KMS-11 (cell line): ENCODE measurements around the gene GDF11.

Experiments
- H2AFZ ChIP-seq: fragments of 200-600 bp; sonication (generic); 2 replicates; pipeline ENCODE4 v1.6.1; 2016; ENCODE audit warnings: antibody characterized with exemption, mixed run types, low read depth
- H3K27ac ChIP-seq: fragments of 200-600 bp; sonication (generic); 2 replicates; pipeline ENCODE4 v1.6.1; 2016; ENCODE audit warnings: mild to moderate bottlenecking, mixed run types
- H3K27me3 ChIP-seq: fragments of 200-600 bp; sonication (generic); 2 replicates; pipeline ENCODE4 v1.6.1; 2017; ENCODE audit warnings: mild to moderate bottlenecking, low read depth, mixed run types, moderate library complexity; ENCODE audit not compliant: insufficient read depth
- H3K36me3 ChIP-seq: fragments of 200-600 bp; sonication (generic); 2 replicates; pipeline ENCODE4 v1.6.1; 2017; ENCODE audit warnings: mild to moderate bottlenecking, mixed run types; ENCODE audit not compliant: insufficient read depth
- H3K4me1 ChIP-seq: fragments of 200-600 bp; sonication (generic); 2 replicates; pipeline ENCODE4 v1.6.1; 2016; ENCODE audit warnings: mild to moderate bottlenecking, low read depth, mixed run types; ENCODE audit not compliant: poor library complexity, severe bottlenecking
- H3K4me2 ChIP-seq: fragments of 200-600 bp; sonication (generic); 2 replicates; pipeline ENCODE4 v1.7.0; 2016; ENCODE audit warnings: mild to moderate bottlenecking, mixed run types
- H3K4me3 ChIP-seq: fragments of 200-600 bp; sonication (generic); IDR thresholded peaks from 2 replicates; pipeline ENCODE4 v1.6.1; 2017; ENCODE audit warnings: low read depth, low read length, mixed read lengths; ENCODE audit not compliant: insufficient read depth
- H3K79me2 ChIP-seq: fragments of 200-600 bp; sonication (generic); 2 replicates; pipeline ENCODE4 v1.6.1; 2016; ENCODE audit warnings: low read depth, mixed run types; ENCODE audit not compliant: insufficient read depth
- H3K9ac ChIP-seq: fragments of 200-600 bp; sonication (generic); 2 replicates; pipeline ENCODE4 v1.6.1; 2016; ENCODE audit warnings: mild to moderate bottlenecking, mixed run types
- H4K20me1 ChIP-seq: fragments of 200-600 bp; sonication (generic); 2 replicates; pipeline ENCODE4 v1.6.1; 2016; ENCODE audit warnings: mild to moderate bottlenecking, mixed run types; ENCODE audit not compliant: insufficient read depth
- TF ChIP-seq, protein P1 (sequence below): fragments of 200-600 bp; sonication (generic); conservative IDR thresholded peaks from 2 replicates; pipeline ENCODE4 v1.6.1; 2017; ENCODE audit warnings: low read depth, mild to moderate bottlenecking, antibody characterized with exemption, low read length, moderate library complexity, mixed read lengths

Gene GDF11

DNA sequence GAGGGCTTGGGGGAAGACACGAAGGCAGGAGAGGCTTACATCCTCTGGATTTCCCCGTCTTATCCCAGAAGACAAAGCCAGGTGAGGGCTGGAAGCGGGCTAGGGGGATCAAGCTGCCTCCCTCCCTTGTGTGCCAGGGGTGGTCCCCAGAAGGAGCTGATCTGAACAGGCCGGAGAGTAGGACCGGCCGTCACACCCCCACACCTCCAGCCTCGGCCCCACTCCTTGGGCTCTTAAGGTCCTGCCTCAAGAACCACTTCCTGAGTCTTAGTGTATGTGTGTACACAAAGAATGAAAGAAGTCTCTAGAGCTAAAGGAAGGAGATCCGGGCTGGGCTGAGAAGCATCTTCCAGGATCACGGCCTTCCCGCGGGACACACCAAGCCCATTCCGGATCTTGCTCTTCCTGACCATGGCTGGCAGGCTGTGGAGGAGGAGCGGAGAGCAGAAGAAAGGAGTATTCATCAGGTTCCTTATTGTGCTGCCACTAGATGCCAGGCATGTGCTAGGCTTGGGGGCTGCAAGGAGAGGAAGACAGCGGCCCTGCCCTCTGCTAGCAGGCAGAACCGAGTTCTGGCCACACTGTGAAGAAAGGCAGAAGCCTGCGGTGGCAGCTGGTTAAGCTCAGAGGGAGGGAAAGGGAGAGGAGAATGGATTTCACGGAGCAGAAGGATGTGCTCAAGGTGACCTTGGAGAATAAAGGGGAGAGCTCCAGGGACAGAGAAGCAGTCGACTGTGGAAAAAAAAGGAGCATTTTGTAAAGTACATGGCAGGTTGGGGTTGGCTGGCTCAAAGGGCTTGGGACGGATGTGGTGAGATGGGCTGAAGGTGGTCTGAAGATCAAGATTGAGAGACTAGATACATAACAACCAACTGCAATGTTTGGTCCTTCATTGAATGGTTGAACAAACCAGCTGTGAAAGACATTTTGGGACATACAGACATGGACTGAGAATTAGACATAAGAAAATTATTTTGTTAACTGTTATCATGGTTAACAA lies 12.8 kb upstream of the GDF11 start:
- Histone ChIP-seq H3K4me1 (peaks cover 20% of the 10 kb centered on the region), H4K20me1 (no peaks in the 10 kb centered on the region), H3K4me2 (peak overlapping the region; percentile 87), H3K27me3 (no peaks in the 10 kb centered on the region), H3K36me3 (no peaks in the 10 kb centered on the region; the same call in 1 of the 2 replicates), H3K27ac (peak overlapping the region; percentile 63; the same call in 1 of the 2 replicates), H3K9ac (peak overlapping the region; percentile 80; the same call in 1 of the 2 replicates), H3K79me2 (peaks cover 13% of the 10 kb centered on the region; the same call in 1 of the 2 replicates), H3K4me3 (no peak overlapping the region), H2AFZ (peak overlapping the region; percentile 88)
- TF ChIP-seq, protein P1, sequence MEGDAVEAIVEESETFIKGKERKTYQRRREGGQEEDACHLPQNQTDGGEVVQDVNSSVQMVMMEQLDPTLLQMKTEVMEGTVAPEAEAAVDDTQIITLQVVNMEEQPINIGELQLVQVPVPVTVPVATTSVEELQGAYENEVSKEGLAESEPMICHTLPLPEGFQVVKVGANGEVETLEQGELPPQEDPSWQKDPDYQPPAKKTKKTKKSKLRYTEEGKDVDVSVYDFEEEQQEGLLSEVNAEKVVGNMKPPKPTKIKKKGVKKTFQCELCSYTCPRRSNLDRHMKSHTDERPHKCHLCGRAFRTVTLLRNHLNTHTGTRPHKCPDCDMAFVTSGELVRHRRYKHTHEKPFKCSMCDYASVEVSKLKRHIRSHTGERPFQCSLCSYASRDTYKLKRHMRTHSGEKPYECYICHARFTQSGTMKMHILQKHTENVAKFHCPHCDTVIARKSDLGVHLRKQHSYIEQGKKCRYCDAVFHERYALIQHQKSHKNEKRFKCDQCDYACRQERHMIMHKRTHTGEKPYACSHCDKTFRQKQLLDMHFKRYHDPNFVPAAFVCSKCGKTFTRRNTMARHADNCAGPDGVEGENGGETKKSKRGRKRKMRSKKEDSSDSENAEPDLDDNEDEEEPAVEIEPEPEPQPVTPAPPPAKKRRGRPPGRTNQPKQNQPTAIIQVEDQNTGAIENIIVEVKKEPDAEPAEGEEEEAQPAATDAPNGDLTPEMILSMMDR, result no peak

DNA sequence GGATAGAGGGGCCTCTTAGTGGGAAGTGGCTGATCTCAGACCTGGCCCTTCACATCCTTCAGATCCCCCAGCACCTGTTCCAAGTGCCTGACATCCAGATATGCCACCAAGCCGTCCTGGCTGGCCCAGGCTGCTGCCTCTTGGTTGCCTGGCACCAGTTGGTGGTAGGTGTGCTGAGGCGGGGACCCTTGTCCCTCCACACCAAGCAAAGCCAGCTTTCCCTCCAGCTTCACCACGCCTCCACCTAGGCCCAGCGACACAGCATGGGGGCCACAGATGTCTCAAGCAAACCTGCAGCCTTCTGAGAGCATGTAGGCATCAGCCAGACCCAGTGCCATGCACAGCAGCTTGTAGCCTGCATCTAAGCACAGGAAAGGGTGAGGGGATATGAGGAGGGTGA lies 10.6 kb upstream of the GDF11 start:
- Histone ChIP-seq H4K20me1 (no peaks in the 10 kb centered on the region), H3K79me2 (peaks cover 9% of the 10 kb centered on the region; the same call in 1 of the 2 replicates), H3K27ac (no peak overlapping the region), H3K4me3 (no peak overlapping the region), H3K4me1 (peaks cover 21% of the 10 kb centered on the region), H3K9ac (no peak overlapping the region), H3K27me3 (no peaks in the 10 kb centered on the region), H2AFZ (no peak overlapping the region), H3K36me3 (no peaks in the 10 kb centered on the region), H3K4me2 (no peak overlapping the region)
- TF ChIP-seq, protein P1, result no peak

DNA sequence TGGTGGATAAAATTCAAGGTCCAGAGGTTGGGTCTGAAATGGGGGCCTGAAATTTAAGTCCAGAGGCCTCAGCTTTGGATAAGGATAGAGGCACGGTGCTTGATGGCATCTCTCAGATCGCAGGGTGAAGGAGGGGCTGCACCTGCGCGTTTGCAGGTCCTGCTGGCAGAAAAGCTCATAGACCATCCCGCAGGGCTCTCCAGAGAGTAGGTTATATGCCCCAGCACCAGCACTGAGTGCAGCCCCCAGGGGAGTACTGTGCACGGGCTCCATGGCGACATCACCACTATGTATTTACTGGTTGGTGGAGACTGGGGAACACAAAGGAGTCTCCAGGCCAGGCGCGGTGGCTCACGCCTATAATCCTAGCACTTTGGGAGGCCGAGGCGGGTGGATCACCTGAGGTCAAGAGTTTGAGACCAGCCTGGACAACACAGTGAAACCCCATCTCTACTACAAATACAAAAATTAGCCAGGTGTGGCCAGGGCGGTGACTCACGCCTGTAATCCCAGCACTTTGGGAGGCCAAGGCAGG lies 9.8 kb upstream of the GDF11 start:
- H3K4me1 ChIP-seq, result peaks cover 24% of the 10 kb centered on the region
- H3K36me3 ChIP-seq, result no peaks in the 10 kb centered on the region
- H3K9ac ChIP-seq, result no peak overlapping the region
- TF ChIP-seq, protein P1, result no peak
- H3K27me3 ChIP-seq, result no peaks in the 10 kb centered on the region
- H3K4me3 ChIP-seq, result no peak overlapping the region
- peaks cover 1% of the 10 kb centered on the region; the same call in 1 of the 2 replicates for H3K79me2 ChIP-seq
- no peak overlapping the region for H3K27ac ChIP-seq
- H2AFZ ChIP-seq, result no peak overlapping the region
- no peaks in the 10 kb centered on the region for H4K20me1 ChIP-seq
- no peak overlapping the region for H3K4me2 ChIP-seq

DNA sequence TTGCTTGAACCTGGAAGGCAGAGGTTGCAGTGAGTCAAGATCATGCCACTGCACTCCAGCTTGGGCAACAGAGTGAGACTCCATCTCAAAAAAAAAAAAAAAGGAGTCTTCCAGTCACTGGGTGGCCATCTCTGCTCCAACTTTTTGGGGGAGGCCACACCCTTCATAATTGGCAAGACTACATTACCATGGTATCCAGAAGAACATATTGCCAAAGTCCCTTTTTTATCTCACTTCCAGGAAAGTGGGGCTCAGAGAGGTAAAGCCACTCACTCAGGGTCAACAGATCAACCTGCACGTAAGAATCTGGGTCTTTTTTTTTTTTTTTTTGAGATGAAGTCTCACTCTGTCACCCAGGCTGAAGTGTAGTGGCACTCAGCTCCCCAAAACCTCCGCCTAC lies 9.1 kb upstream of the GDF11 start:
- TF ChIP-seq, protein P1, result no peak
- H3K79me2 ChIP-seq, result no peaks in the 10 kb centered on the region
- no peak overlapping the region for H3K4me2 ChIP-seq
- no peak overlapping the region for H3K27ac ChIP-seq
- no peak overlapping the region for H3K4me3 ChIP-seq
- peaks cover 25% of the 10 kb centered on the region for H3K4me1 ChIP-seq
- no peak overlapping the region for H3K9ac ChIP-seq
- H3K36me3 ChIP-seq, result no peaks in the 10 kb centered on the region
- H2AFZ ChIP-seq, result no peak overlapping the region
- no peaks in the 10 kb centered on the region for H4K20me1 ChIP-seq
- no peaks in the 10 kb centered on the region for H3K27me3 ChIP-seq
